Skin epidermis (tissue), 12 donors: ENCODE data around the gene CGNL1.

Source experiments
- H3K27ac ChIP-seq, 21 experiments: fragments of 200-600 bp; sonication (generic) in 11 of 21; one replicate each; pipeline ENCODE4 v1.5.0; 2020; ENCODE audit warnings: mild to moderate bottlenecking in 3 of 21, inconsistent platforms in 2 of 21, moderate library complexity in 2 of 21
- H3K4me3 ChIP-seq, 7 experiments: fragments of 200-600 bp; sonication (generic) in 2 of 7; one replicate each; pipeline ENCODE4 v1.5.0; 2020; ENCODE audit warnings: inconsistent platforms in 2 of 7, mild to moderate bottlenecking in 2 of 7, moderate library complexity in 1 of 7

CGNL1 gene

GRCh38 chr15:57533448-57533799 is 157.1 kb downstream of the CGNL1 start:
- Histone ChIP-seq H3K4me3 (no peak overlapping the region), H3K27ac (peak overlapping the region in 2 of 21 experiments; percentile 7 to 31)

DNA sequence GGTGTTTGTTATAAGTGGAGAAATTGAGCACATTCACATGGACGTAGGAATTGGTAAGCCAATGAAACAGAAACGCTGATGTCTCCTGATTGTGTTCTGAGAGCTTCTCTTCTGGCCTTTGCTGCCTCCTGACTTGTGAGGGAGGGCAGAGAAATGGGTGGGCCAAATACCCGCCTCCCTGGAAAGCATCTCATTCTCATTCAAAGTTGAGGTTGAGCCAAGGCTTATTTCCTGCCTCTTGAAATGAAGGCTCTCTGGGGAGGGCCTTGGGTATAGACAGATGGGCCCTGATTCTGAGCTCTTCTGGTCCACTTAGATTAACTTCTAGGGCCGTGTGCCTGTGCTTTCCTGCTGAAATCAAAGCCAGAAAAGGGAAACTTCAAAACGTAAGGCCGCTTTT is 158.0 kb downstream of the CGNL1 start:
- no peak overlapping the region for H3K27ac ChIP-seq

DNA sequence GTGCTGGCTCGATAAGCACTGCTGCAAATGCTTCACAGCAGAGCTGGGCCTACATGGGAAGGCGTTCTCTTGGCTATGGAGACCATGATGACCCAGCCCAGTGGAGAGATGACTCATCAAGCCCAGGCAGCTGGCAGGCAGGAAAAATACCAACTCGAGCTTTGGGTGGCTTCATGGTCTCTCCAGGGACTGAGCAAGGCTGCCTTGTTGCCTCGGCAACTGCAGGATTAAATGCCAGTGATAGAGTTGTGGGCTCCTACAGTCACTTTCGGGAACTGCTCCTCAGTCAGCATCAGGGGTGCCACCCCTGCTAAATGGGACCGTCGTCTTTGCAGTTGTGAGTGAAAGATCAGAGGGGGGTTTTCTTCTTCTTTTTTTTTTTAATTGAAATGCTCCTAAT is 160.8 kb downstream of the CGNL1 start:
- Histone ChIP-seq H3K4me3 (no peak overlapping the region), H3K27ac (peak overlapping the region in 5 of 21 experiments; percentile 11 to 63 (median 46))

More for the DNA sequence above, 158.0 kb downstream of the CGNL1 start:
- H3K4me3 ChIP-seq = no peak overlapping the region

DNA sequence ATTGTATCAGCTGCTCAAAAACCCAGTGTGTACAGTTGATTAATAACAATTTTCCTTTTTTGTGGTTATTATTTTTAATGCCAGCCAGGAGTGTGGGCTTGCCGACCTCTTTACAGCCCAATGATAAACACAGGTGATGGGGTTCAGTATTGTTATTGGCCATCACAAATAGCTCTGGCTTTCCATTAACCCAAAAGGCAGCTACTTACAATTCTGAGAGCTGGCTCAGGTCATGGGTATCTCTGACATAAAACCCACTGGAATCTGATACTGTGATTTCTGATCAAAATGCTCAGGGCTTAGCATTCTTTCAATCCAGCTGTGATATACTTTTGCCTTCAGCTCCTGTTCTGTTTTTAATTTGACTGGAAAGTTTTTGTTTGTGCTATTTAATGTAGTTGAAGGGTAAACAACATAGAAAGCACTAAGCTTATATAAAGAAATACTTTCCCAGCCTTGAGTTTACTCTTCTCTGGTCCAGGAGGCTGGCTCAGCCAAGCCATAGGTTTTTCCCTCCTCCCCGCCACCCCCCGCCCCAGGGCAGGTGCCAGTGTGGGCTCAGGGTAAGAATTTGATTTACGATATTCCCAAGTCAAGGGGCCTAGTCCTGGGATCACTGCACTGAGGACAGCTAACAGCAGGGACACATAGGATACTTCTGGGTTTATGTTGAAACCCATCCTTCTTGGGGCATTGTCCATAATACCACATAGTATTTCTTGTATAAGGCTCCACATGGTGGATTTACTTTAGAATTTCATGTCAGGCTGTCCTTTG is 161.4 kb downstream of the CGNL1 start:
- H3K27ac ChIP-seq = peak overlapping the region in 6 of 21 experiments; percentile 11 to 63 (median 39)
- H3K4me3 ChIP-seq = no peak overlapping the region

DNA sequence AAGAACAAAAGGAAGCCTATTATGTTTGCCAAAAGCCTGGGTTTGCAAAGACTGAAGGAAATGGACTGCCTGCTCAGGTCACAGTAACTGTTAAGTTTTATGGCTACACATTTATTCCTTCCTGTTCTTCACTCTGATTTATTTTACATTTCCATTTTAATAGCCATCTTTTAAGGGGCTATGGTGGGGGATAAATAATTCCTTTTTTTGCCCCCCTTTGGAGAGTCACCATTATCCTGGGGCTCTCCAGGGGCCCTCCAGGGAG is 161.9 kb downstream of the CGNL1 start:
- H3K4me3 ChIP-seq = no peak overlapping the region
- H3K27ac ChIP-seq = peak overlapping the region in 2 of 21 experiments; percentile 32 to 60

GRCh38 chr15:57538821-57539220 is 162.5 kb downstream of the CGNL1 start:
- peak overlapping the region in 2 of 21 experiments; percentile 57 to 60 for H3K27ac ChIP-seq
- H3K4me3 ChIP-seq = no peak overlapping the region

GRCh38 chr15:57540211-57540610 is 163.9 kb downstream of the CGNL1 start:
- Histone ChIP-seq H3K27ac (no peak overlapping the region), H3K4me3 (no peak overlapping the region)

DNA sequence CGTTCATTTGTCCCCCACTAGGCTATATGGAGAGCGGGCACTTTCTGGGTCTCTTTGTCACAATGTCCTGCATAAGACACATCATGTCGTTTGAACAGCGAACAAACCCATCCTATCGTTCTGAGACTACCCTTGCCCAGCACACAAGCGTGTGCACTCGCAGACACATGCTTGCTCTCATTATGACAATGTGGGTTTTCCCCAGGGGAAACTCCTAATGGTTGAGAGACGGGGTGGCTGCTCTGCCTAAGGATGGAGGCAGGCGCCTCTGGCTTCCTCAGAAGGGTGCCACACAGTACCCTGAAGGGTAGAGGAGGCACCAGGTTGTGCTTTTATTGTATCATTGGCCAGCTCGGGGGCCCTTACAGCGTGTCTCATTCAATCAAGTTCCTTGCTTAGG is 164.4 kb downstream of the CGNL1 start:
- no peak overlapping the region for H3K4me3 ChIP-seq

DNA sequence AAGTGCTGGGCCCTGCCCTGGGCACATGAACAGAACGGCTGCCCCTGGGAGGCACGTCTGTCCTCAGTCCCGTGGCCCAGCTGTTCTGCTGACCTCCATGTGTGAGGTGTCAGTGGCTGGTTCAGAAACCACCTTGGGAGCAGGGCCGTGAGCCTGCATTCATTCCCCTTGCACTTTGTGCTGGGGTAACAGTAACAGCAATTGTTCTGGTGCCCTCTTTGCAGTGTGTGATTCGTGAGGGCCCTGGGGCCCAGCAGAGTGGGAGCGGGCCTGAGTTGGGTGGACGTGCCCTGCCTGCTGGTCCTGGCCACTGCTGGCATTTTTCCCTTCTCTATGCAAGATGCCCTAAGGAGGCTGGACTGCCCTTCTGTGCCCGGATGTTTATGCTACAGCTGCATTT is 165.0 kb downstream of the CGNL1 start:
- Histone ChIP-seq H3K27ac (no peak overlapping the region), H3K4me3 (no peak overlapping the region)

More for the DNA sequence above, 164.4 kb downstream of the CGNL1 start:
- H3K27ac ChIP-seq = no peak overlapping the region

GRCh38 chr15:57541805-57542504 is 165.7 kb downstream of the CGNL1 start:
- H3K27ac ChIP-seq = no peak overlapping the region
- no peak overlapping the region for H3K4me3 ChIP-seq

DNA sequence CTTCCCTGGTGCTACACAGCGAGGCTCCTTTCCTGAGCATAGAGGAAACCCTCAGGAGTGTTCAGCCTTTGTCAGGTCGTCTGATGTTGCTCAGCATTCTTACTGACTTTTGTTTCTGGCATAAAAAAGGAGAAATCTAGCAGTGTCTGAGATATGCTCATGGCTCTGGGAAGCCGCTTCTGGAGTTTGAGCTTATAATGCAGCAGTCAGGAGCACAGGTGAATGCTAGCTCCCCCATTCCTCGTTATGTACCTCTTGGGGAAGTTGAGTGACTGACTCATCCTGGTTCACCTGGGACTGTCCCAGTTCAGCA is 166.2 kb downstream of the CGNL1 start:
- H3K27ac ChIP-seq = no peak overlapping the region
- H3K4me3 ChIP-seq = no peak overlapping the region

GRCh38 chr15:57544848-57545480 is 168.7 kb downstream of the CGNL1 start:
- no peak overlapping the region for H3K27ac ChIP-seq
- no peak overlapping the region for H3K4me3 ChIP-seq

GRCh38 chr15:57545995-57546394 is 169.7 kb downstream of the CGNL1 start:
- Histone ChIP-seq H3K4me3 (no peak overlapping the region), H3K27ac (no peak overlapping the region)

GRCh38 chr15:57547243-57547755 is 171.0 kb downstream of the CGNL1 start:
- Histone ChIP-seq H3K4me3 (no peak overlapping the region), H3K27ac (no peak overlapping the region)

GRCh38 chr15:57548351-57548750 is 172.0 kb downstream of the CGNL1 start:
- no peak overlapping the region for H3K4me3 ChIP-seq
- peak overlapping the region in 1 of 21 experiments; percentile 3 for H3K27ac ChIP-seq

- H3K4me3 ChIP-seq = no peak overlapping the region
- H3K27ac ChIP-seq = peak overlapping the region in 1 of 21 experiments; percentile 3
Measured at GRCh38 chr15:57548835-57549234, 172.5 kb downstream of the CGNL1 start.

DNA sequence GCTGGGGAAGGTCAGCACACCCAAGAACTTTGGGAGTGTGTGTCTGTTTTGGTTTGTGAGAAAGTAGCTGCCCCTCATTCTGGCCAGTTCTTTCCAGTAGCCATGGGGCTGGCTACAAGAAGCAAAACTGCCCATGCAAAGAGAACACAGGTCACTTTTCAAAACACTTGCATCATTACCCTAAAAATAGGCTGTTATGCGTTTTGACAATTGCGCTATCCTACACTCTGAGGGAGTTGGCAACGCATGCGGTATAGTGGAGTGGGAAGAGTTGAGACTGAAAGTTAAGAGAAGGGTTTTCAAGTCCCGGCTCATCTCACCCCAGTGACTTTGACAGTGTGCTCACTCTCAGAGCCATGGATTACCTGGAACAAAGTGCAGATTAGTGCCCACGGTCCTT is 173.6 kb downstream of the CGNL1 start:
- Histone ChIP-seq H3K27ac (no peak overlapping the region), H3K4me3 (no peak overlapping the region)

DNA sequence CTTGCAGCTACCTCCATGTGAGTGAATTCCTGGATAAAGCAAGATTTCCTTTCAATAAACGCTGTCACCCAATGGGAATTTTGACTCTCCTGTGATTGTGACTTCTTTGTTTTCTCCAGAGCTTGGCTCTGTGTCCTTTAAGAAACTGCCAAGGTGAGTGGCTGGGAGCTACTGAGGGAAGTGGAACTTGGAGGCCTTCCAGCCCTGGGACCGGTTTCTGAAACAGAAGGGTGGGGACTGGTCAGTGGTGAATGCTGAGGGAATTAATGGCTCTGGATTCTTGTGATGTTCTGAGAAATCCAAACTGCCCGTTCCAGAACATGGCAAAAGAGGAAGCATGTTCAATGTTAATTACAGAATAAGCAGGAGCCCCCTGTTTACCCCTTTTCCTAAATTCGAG is 174.3 kb downstream of the CGNL1 start:
- Histone ChIP-seq H3K4me3 (no peak overlapping the region), H3K27ac (peak overlapping the region in 8 of 21 experiments; percentile 9 to 78 (median 56))

GRCh38 chr15:57551715-57552677 is 175.7 kb downstream of the CGNL1 start:
- Histone ChIP-seq H3K4me3 (no peak overlapping the region), H3K27ac (peak overlapping the region in 8 of 21 experiments; percentile 9 to 78 (median 39))
